IMR-90 (cell line): ENCODE measurements around the gene KLHL14. TPM values are rescaled to one million over a fixed set of nuclear protein-coding genes. Genes with fewer than 3 reads are reported as not detected.

ENCODE experiments used
- ATAC-seq: fragments of 200-7000 bp; cut with Tn5 transposase; 2 replicates; pipeline ENCODE4 v1.9.1; 2020; ENCODE audit warnings: low read depth, mild to moderate bottlenecking, moderate library complexity
- BruUV-seq: library from RNA; stranded (reverse); fragments of 400-500 nt; replicated peaks from 2 replicates; lab custom pipeline; 2021; lab: Mats Ljungman, UMichigan
- CTCF ChIA-PET: fragments of 300-600 bp; formaldehyde crosslinking; extraction: SDS; loops from one replicate; lab custom pipeline; 2021; ENCODE audit warnings: antibody characterized with exemption; lab: Yijun Ruan, JAX
- POLR2A ChIA-PET: fragments of 300-600 bp; sonication (Branson Sonifier 250); formaldehyde crosslinking; loops from one replicate; lab custom pipeline; 2022; ENCODE audit warnings: antibody characterized with exemption; ENCODE audit not compliant: unreplicated experiment; lab: Charles Lee
- DNase-seq: peaks from one replicate; pipeline ENCODE4 v3.0.0; 2013
- H2AFZ ChIP-seq: replicated peaks from 2 replicates; pipeline ENCODE3; 2013; ENCODE audit warnings: low read length, mild to moderate bottlenecking; ENCODE audit not compliant: poor library complexity
- H2AK5ac ChIP-seq: 2 replicates; pipeline ENCODE4 v1.6.1; 2013; ENCODE audit warnings: low read depth, low read length, inconsistent platforms
- H2AK9ac ChIP-seq: replicated peaks from 2 replicates; pipeline ENCODE3; 2013; ENCODE audit warnings: mild to moderate bottlenecking, low read depth, low read length, moderate library complexity; ENCODE audit not compliant: poor library complexity
- H2BK120ac ChIP-seq: 2 replicates; pipeline ENCODE4 v1.6.1; 2013; ENCODE audit warnings: low read depth, low read length, inconsistent platforms
- H2BK15ac ChIP-seq: 3 replicates; pipeline ENCODE4 v1.6.1; 2013; ENCODE audit warnings: low read depth, low read length, inconsistent platforms
- H2BK20ac ChIP-seq: 2 replicates; pipeline ENCODE4 v1.6.1; 2013; ENCODE audit warnings: low read depth, mild to moderate bottlenecking, inconsistent platforms, low read length, moderate library complexity
- H2BK5ac ChIP-seq: 2 replicates; pipeline ENCODE4 v1.6.1; 2013; ENCODE audit warnings: mild to moderate bottlenecking, low read depth, low read length, inconsistent platforms; ENCODE audit not compliant: poor library complexity, severe bottlenecking
- H3K14ac ChIP-seq: replicated peaks from 2 replicates; pipeline ENCODE4 v1.6.1; 2013; ENCODE audit warnings: low read depth, low read length, inconsistent platforms
- H3K18ac ChIP-seq: 2 replicates; pipeline ENCODE4 v1.6.1; 2013; ENCODE audit warnings: low read depth, low read length, control low read depth
- H3K23ac ChIP-seq: 2 replicates; pipeline ENCODE4 v1.6.1; 2013; ENCODE audit warnings: low read depth, low read length, inconsistent platforms
- H3K27ac ChIP-seq: 2 replicates; pipeline ENCODE4 v1.5.1; 2013; ENCODE audit warnings: mild to moderate bottlenecking, control low read depth, low read length; ENCODE audit not compliant: insufficient read depth
- H3K27me3 ChIP-seq: 2 replicates; pipeline ENCODE4 v1.6.1; 2013; ENCODE audit warnings: low read length; ENCODE audit not compliant: control insufficient read depth, insufficient read depth
- H3K36me3 ChIP-seq: 2 replicates; pipeline ENCODE4 v1.6.1; 2013; ENCODE audit warnings: low read length, mixed read lengths; ENCODE audit not compliant: control insufficient read depth, insufficient read depth
- H3K4ac ChIP-seq: 2 replicates; pipeline ENCODE4 v1.6.1; 2013; ENCODE audit warnings: low read depth, low read length, inconsistent platforms
- H3K4me1 ChIP-seq: 2 replicates; pipeline ENCODE4 v1.6.1; 2013; ENCODE audit warnings: low read length, mixed read lengths; ENCODE audit not compliant: control insufficient read depth, insufficient read depth
- H3K4me2 ChIP-seq: 2 replicates; pipeline ENCODE4 v1.6.1; 2013; ENCODE audit warnings: low read depth, mild to moderate bottlenecking, control low read depth, low read length, moderate library complexity
- H3K4me3 ChIP-seq: 2 replicates; pipeline ENCODE4 v1.5.1; 2013; ENCODE audit warnings: low read depth, mild to moderate bottlenecking, control low read depth, low read length, moderate library complexity; ENCODE audit not compliant: insufficient read depth
- H3K56ac ChIP-seq: 2 replicates; pipeline ENCODE4 v1.6.1; 2013; ENCODE audit warnings: low read length, inconsistent platforms; ENCODE audit not compliant: insufficient read depth; ENCODE audit errors: extremely low read depth
- H3K79me1 ChIP-seq, 2 experiments: 2 replicates each; pipeline ENCODE4 v1.6.1; 2013; ENCODE audit warnings: low read length in 2 of 2, inconsistent platforms in 1 of 2, low read depth in 1 of 2
- H3K9ac ChIP-seq: 2 replicates; pipeline ENCODE4 v1.6.1; 2013; ENCODE audit warnings: low read depth, low read length, control low read depth
- H3K9me1 ChIP-seq: 2 replicates; pipeline ENCODE4 v1.6.1; 2013; ENCODE audit warnings: low read length, inconsistent platforms; ENCODE audit not compliant: insufficient read depth
- H3K9me3 ChIP-seq: 2 replicates; pipeline ENCODE4 v1.6.1; 2013; ENCODE audit warnings: low read length; ENCODE audit not compliant: control insufficient read depth, insufficient read depth
- H4K20me1 ChIP-seq: 2 replicates; pipeline ENCODE4 v1.6.1; 2013; ENCODE audit warnings: low read length, inconsistent platforms; ENCODE audit not compliant: insufficient read depth
- H4K5ac ChIP-seq: 2 replicates; pipeline ENCODE4 v1.6.1; 2013; ENCODE audit warnings: mild to moderate bottlenecking, low read depth, low read length, control low read depth
- H4K8ac ChIP-seq, 2 experiments: 2 replicates each; pipeline ENCODE4 v1.6.1; 2013; ENCODE audit warnings: low read depth in 2 of 2, low read length in 2 of 2, control low read depth in 1 of 2, inconsistent platforms in 1 of 2
- H4K91ac ChIP-seq: 2 replicates; pipeline ENCODE4 v1.6.1; 2013; ENCODE audit warnings: low read depth, low read length, inconsistent platforms; ENCODE audit not compliant: insufficient read depth
- CEBPB ChIP-seq: IDR thresholded peaks from 2 replicates; pipeline ENCODE4 v1.6.1; 2012; ENCODE audit warnings: low read depth, low read length, improper control_type of control experiment
- MXI1 ChIP-seq: IDR thresholded peaks from 2 replicates; pipeline ENCODE4 v1.6.1; 2012; ENCODE audit warnings: low read depth, mild to moderate bottlenecking, low read length, moderate library complexity, borderline replicate concordance
- NFE2L2 ChIP-seq: fragments of 150-350 bp; IDR thresholded peaks from 2 replicates; pipeline ENCODE4 v1.6.1; 2016; ENCODE audit warnings: low read depth, mild to moderate bottlenecking, low read length
- POLR2A ChIP-seq: IDR thresholded peaks from 2 replicates; pipeline ENCODE4 v1.6.1; 2012; ENCODE audit warnings: mild to moderate bottlenecking, low read depth, low read length
- WGBS, 2 experiments: methylation state at CpG; one replicate each; pipeline versions ENCODE4 v1.1.5 to v1.1.7; 2013; ENCODE audit warnings: missing lambda C conversion rate in 2 of 2; ENCODE audit not compliant: insufficient read length in 1 of 2; ENCODE audit errors: extremely low coverage in 2 of 2; 5-methylcytosine and 5-hydroxymethylcytosine counted together
- dilution Hi-C: fragments of 300-500 bp; cut with HindIII; formaldehyde crosslinking; loops from one replicate; pipeline ENCODE4 v1.14.3; 2018; ENCODE audit warnings: low sequenced_read_pairs; ENCODE audit not compliant: unreplicated experiment
- in situ Hi-C: fragments of 300-500 bp; cut with MboI; formaldehyde crosslinking; loops from 3 replicates; pipeline ENCODE4 v1.14.3; 2019; ENCODE audit warnings: low sequenced_read_pairs, inconsistent platforms, mixed read lengths
- intact Hi-C: fragments of 100-400 bp; cut with micrococcal nuclease; formaldehyde crosslinking; loops from 2 replicates; pipeline ENCODE4 v1.10.0; 2022
- polyA plus RNA-seq, 3 experiments: library from polyadenylated mRNA; depleted of rRNA; stranded (reverse); fragments of >200 nt; gene quantifications; 2 replicates each; pipeline ENCODE4 v1.2.3, GENCODE V29; 2012; ENCODE audit warnings: low replicate concordance in 1 of 3
- total RNA-seq: library from RNA; depleted of rRNA; stranded (reverse); fragments of >200 nt; gene quantifications from 2 replicates; pipeline ENCODE4 v1.2.3, GENCODE V29; 2012
- TF ChIP-seq, protein P1 (sequence below): fragments of 150-350 bp; IDR thresholded peaks from 2 replicates; pipeline ENCODE4 v1.6.1; 2017; ENCODE audit warnings: mild to moderate bottlenecking, antibody characterized with exemption, low read length, low read depth
- TF ChIP-seq, protein P2 (sequence below): conservative IDR thresholded peaks from 2 replicates; pipeline ENCODE4 v1.5.1; 2012; ENCODE audit warnings: mild to moderate bottlenecking, low read depth, low read length, improper control_type of control experiment

Gene KLHL14
- total and polyA plus RNA-seq, 2 of the 4 experiments (the other 2 are of a cell fraction): not detected

DNA sequence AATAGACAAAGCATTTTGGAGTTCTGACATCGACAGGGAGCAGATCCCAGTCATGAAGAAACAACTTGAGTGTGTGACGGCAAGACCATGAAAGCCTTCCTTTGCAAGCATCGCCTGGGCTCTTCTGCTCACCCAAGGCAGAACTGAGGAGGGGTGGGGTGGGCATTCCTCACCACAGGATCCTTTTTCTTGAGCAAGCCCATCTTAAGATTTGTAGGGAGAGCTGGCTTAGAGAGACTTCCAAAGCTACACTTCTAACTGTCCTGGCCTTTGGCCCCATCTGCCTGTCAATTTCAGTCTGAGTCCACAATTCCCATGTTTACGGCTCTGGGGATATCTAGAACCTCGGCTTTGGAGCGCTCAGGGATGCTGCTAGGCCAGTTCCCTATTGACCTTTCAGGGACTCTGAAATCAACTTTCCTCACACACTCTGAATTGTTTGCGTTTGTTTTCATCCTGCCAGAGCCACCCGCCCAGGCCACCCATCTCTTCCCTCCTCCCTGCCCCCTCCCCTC, 3.7 kb downstream of the KLHL14 start:
- H4K20me1 ChIP-seq: no peaks in the 10 kb centered on the region
- no peak overlapping the region for H3K18ac ChIP-seq
- no peaks in the 10 kb centered on the region for H3K4me1 ChIP-seq
- intact Hi-C loops (no loop called here), dilution Hi-C loops (no loop called here), in situ Hi-C loops (no loop called here)
- no peak overlapping the region for H2BK5ac ChIP-seq
- H4K8ac ChIP-seq: no peak overlapping the region
- no peak overlapping the region for H2AK9ac ChIP-seq
- no peak overlapping the region for H2AFZ ChIP-seq
- no peak overlapping the region for H3K23ac ChIP-seq
- no TSS peak for BruUV-seq
- no peak for DNase-seq
- no peaks in the 10 kb centered on the region for H3K9me3 ChIP-seq
- no peak overlapping the region for H3K56ac ChIP-seq
- no peak overlapping the region for H2BK20ac ChIP-seq
- H3K36me3 ChIP-seq: no peaks in the 10 kb centered on the region
- no peak overlapping the region for H3K4ac ChIP-seq
- peaks cover 42% of the 10 kb centered on the region for H3K27me3 ChIP-seq
- H3K9ac ChIP-seq: no peak overlapping the region
- WGBS, 2 experiments: no CpG with 5 or more reads among the region's 8 CpGs
- no peak overlapping the region for H3K27ac ChIP-seq
- no peak overlapping the region for H2BK120ac ChIP-seq
- H2BK15ac ChIP-seq: no peak overlapping the region
- H3K79me1 ChIP-seq: no peaks in the 10 kb centered on the region
- no peak for TF ChIP-seq MXI1
- TF ChIP-seq, protein P1, sequence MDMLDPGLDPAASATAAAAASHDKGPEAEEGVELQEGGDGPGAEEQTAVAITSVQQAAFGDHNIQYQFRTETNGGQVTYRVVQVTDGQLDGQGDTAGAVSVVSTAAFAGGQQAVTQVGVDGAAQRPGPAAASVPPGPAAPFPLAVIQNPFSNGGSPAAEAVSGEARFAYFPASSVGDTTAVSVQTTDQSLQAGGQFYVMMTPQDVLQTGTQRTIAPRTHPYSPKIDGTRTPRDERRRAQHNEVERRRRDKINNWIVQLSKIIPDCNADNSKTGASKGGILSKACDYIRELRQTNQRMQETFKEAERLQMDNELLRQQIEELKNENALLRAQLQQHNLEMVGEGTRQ: no peak
- no peak for TF ChIP-seq CEBPB
- TF ChIP-seq POLR2A: no peak
- no peak for TF ChIP-seq NFE2L2
- TF ChIP-seq, protein P2, sequence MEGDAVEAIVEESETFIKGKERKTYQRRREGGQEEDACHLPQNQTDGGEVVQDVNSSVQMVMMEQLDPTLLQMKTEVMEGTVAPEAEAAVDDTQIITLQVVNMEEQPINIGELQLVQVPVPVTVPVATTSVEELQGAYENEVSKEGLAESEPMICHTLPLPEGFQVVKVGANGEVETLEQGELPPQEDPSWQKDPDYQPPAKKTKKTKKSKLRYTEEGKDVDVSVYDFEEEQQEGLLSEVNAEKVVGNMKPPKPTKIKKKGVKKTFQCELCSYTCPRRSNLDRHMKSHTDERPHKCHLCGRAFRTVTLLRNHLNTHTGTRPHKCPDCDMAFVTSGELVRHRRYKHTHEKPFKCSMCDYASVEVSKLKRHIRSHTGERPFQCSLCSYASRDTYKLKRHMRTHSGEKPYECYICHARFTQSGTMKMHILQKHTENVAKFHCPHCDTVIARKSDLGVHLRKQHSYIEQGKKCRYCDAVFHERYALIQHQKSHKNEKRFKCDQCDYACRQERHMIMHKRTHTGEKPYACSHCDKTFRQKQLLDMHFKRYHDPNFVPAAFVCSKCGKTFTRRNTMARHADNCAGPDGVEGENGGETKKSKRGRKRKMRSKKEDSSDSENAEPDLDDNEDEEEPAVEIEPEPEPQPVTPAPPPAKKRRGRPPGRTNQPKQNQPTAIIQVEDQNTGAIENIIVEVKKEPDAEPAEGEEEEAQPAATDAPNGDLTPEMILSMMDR: no peak
- CTCF ChIA-PET: no interaction called here
- no peak overlapping the region for H4K5ac ChIP-seq
- H3K4me2 ChIP-seq: no peak overlapping the region
- POLR2A ChIA-PET: no interaction called here
- no peak overlapping the region for H3K4me3 ChIP-seq
- no peak for ATAC-seq
- H2AK5ac ChIP-seq: no peak overlapping the region
- H4K91ac ChIP-seq: no peak overlapping the region
- H3K14ac ChIP-seq: no peak overlapping the region
- H3K9me1 ChIP-seq: no peaks in the 10 kb centered on the region; the same call in 1 of the 2 replicates
